NCI-H1105 (cell line): ENCODE measurements around the gene NPIPA8.
"Not testable (repeated sequence)": the region's sequence is repeated elsewhere in the genome, so short reads cannot be mapped to it uniquely, and the experiment has no call there.

Experiments used
- DNase-seq: peaks from one replicate; lab custom pipeline; 2025; lab: John Stamatoyannopoulos, UW

NPIPA8 gene

DNA sequence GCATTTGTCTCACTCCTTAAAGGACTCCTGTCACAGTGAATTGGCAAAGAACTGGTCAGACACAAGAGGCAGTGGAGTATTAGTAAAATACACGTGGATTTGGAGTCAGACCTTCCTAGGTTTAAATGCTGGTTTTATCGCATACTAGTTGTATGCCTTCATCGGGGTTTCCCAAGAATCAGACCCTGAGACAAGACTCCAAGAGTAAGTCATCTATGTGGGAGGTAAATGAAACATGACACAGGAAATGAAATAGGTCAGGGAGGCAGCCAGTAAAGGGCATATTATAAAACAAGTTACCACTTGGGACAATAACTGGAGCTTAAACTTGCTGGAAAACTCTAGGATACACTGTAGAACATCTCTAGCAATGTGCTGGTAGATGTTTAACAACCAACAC is 59.8 kb downstream of the NPIPA8 start:
- not testable (repeated sequence) for DNase-seq

DNA sequence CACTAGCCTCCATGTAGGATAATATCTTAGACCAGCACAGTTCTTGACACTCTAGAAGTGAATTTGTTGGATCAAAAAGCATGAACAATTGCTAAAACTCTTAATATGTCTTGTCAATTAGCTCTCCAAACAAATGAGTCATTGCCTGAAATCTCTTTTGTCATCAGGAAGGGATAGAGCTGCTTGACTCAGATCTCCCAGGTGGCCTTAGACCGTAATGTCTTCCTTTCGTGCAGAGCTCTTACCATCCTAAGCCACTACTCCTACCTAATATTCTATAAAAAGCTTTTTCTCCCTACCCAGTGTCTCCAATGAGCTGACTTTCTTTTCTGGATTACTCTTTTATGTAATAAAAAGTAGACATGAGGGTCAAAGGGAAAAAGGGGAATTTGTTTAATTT is 66.4 kb downstream of the NPIPA8 start:
- not testable (repeated sequence) for DNase-seq
